Left lung (tissue), 10 donors: ENCODE results near the gene SORL1. TPM values are rescaled to one million over a fixed set of nuclear protein-coding genes. Genes with fewer than 3 reads are reported as not detected.

Experiments
- ATAC-seq: fragments of 200-7000 bp; cut with Tn5 transposase; one replicate; pipeline ENCODE4 v1.9.1; 2020; ENCODE audit warnings: moderate library complexity
- DNase-seq, 4 donors: peaks; one replicate each; pipeline ENCODE4 v3.0.0-alpha.2; 2013 to 2020
- H3K27ac ChIP-seq, 2 donors: fragments of 200-600 bp; sonication (generic) in 1 of 2; one replicate each; pipeline versions ENCODE4 v1.5.0 to v1.8.0; 2020 to 2021
- H3K27me3 ChIP-seq, 2 donors: fragments of 200-600 bp; sonication (generic) in 1 of 2; one replicate each; pipeline versions ENCODE4 v1.5.0 to v1.8.0; 2020 to 2021
- H3K36me3 ChIP-seq, 2 donors: fragments of 200-600 bp; sonication (generic) in 1 of 2; one replicate each; pipeline versions ENCODE4 v1.5.0 to v1.8.0; 2020 to 2021
- H3K4me1 ChIP-seq, 2 donors: fragments of 200-600 bp; one replicate each; pipeline ENCODE4 v1.8.0; 2021
- H3K4me3 ChIP-seq, 2 donors: fragments of 200-600 bp; sonication (generic) in 1 of 2; one replicate each; pipeline versions ENCODE4 v1.5.0 to v1.8.0; 2020 to 2021; ENCODE audit warnings: mild to moderate bottlenecking in 1 of 2
- H3K9me3 ChIP-seq, 2 donors: fragments of 200-600 bp; sonication (generic) in 1 of 2; one replicate each; pipeline versions ENCODE4 v1.5.0 to v1.8.0; 2020 to 2021
- intact Hi-C, 2 donors: fragments of 100-400 bp; cut with DNase I; formaldehyde crosslinking; loops; one replicate each; pipeline versions ENCODE4 v1.11.2 to v1.14.2; 2022
- polyA plus RNA-seq, 6 donors: library from polyadenylated mRNA; unstranded; fragments of 120-200 nt; gene quantifications; one replicate each; pipeline ENCODE4 v1.2.1, GENCODE V29; 2013; ENCODE audit not compliant: insufficient read length in 6 of 6
- total RNA-seq, 2 donors: library from RNA; stranded (reverse); fragmentation: NEBNext Ultra II Directional; extraction: Animal tissue kit (Norgen Biotek cat#: 25700); gene quantifications; one replicate each; pipeline ENCODE4 v1.2.1, GENCODE V29; 2021
- TF ChIP-seq, protein P1 (sequence below), 2 donors: fragments of 200-600 bp; sonication (generic) in 1 of 2; IDR thresholded peaks; one replicate each; pipeline versions ENCODE4 v1.5.0 to v1.8.0; 2021; ENCODE audit warnings: antibody characterized with exemption in 2 of 2
- donor health status: DM: no; HTN: yes; CAD: no.
- donor health status: DM: no; HTN: no; CAD: no.

SORL1 gene
- total and polyA plus RNA-seq, 8 donors = 29.8 to 114 (median 33.4) TPM

DNA sequence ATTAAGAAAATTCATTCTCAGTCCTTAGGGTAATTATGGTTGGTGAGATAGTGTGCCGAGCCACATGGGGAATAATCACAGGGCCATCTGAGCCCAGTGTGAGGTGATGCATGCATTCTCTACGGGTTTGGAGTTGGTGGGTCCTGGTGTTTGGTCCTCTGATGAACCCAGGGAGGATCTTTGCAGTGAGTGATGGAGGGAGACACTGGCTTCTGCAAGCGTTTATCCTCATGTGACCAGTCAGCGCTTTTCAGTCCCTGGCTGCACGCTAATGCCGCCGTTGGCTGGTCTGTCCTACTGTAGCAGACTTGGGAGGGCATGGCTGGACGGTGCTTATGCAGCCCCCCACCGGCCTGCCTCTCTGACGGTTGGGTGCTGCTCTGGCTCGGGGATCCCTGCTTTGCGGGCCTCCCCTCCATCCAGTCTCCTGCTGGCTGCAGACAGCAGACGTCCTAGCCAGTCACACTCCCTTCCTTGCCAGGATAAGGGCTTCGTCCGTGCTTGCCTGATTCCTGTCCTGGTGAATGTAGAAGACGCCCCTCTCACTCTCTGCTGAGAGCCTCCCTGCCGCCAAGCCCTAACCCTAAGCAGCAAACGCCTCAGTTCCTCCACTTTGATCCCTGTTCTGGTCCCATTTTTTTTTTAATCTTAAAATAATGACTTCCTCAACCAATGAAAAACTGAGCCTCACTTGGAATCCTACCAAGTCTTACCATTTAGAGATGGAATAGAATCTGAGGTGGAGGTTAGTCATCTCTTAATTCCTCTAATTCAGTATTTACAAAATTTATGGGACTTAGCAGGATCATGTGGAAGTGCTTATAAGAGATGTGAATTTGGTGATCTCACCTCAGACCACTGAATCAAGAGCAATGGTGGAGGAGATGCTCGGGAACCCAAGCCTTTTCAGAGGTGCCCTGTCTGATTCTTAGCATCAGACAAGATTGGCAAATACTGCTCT is 144.4 kb downstream of the SORL1 start:
- intact Hi-C loops = no loop called here

GRCh38 chr11:121603316-121603715 is 151.2 kb downstream of the SORL1 start:
- TF ChIP-seq, protein P1, sequence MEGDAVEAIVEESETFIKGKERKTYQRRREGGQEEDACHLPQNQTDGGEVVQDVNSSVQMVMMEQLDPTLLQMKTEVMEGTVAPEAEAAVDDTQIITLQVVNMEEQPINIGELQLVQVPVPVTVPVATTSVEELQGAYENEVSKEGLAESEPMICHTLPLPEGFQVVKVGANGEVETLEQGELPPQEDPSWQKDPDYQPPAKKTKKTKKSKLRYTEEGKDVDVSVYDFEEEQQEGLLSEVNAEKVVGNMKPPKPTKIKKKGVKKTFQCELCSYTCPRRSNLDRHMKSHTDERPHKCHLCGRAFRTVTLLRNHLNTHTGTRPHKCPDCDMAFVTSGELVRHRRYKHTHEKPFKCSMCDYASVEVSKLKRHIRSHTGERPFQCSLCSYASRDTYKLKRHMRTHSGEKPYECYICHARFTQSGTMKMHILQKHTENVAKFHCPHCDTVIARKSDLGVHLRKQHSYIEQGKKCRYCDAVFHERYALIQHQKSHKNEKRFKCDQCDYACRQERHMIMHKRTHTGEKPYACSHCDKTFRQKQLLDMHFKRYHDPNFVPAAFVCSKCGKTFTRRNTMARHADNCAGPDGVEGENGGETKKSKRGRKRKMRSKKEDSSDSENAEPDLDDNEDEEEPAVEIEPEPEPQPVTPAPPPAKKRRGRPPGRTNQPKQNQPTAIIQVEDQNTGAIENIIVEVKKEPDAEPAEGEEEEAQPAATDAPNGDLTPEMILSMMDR (IDR thresholded peaks at IDR 0.05) = no peak
- H3K9me3 ChIP-seq = no peaks in the 10 kb centered on the region
- H3K4me1 ChIP-seq = no peaks in the 10 kb centered on the region
- H3K4me3 ChIP-seq = no peak overlapping the region
- intact Hi-C loops = no loop called here
- H3K36me3 ChIP-seq = peaks cover 0 to 72% of the 10 kb centered on the region in 2 donors
- ATAC-seq (no peak), DNase-seq (no peak)
- no peak overlapping the region for H3K27ac ChIP-seq
- H3K27me3 ChIP-seq = no peaks in the 10 kb centered on the region

More for the DNA sequence above, 144.4 kb downstream of the SORL1 start:
- DNase-seq (no peak), ATAC-seq (peak; percentile 4)
- Histone ChIP-seq H3K4me3 (no peak overlapping the region), H3K36me3 (peaks cover 0 to 80% of the 10 kb centered on the region in 2 donors), H3K9me3 (no peaks in the 10 kb centered on the region), H3K27ac (peak overlapping the region in 1 of 2 donors; percentile 28), H3K27me3 (no peaks in the 10 kb centered on the region), H3K4me1 (peaks cover 0 to 3% of the 10 kb centered on the region in 2 donors)
- TF ChIP-seq, protein P1 (IDR thresholded peaks at IDR 0.05) = no peak

DNA sequence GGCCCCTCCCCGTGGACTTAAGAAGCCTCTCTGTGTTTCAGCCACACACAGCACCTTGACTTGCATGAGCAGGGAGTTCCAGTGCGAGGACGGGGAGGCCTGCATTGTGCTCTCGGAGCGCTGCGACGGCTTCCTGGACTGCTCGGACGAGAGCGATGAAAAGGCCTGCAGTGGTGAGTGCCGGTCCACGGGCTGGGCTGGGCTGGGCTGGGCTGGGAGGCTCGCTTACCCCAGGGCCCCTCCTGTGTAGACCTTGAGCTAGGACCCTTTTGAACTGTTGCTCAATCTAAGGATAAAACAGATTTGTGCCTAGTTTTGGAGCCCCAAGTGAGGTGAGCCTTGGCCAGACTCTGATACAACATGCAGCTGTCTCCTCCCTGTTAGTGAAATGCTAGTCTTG is 152.0 kb downstream of the SORL1 start:
- H3K36me3 ChIP-seq = peaks cover 0 to 72% of the 10 kb centered on the region in 2 donors
- intact Hi-C loops = no loop called here

DNA sequence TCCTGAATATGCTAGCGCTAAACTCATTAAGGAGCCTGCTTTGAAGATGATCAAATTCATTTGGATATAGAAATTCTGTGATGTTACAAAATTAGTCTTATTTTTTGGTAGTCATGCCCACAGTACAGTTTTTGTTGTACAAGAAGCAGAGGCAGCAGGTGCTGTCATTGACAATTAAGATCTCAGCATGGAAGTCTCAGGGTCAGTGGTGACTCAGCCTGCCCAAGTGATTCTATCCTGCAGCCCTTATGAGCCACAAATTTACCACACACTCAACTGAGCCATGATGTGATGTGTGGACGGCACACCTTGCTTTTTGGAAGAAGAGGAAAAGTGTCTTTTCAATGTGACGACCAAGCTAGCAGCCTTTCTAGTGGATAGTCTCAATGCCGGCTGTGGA is 154.2 kb downstream of the SORL1 start:
- Histone ChIP-seq H3K27me3 (no peaks in the 10 kb centered on the region), H3K36me3 (peaks cover 0 to 87% of the 10 kb centered on the region in 2 donors), H3K9me3 (no peaks in the 10 kb centered on the region), H3K27ac (no peak overlapping the region), H3K4me1 (no peaks in the 10 kb centered on the region), H3K4me3 (no peak overlapping the region)
- TF ChIP-seq, protein P1 (IDR thresholded peaks at IDR 0.05) = no peak
- DNase-seq (no peak), ATAC-seq (no peak)
- intact Hi-C loops = no loop called here

More for the DNA sequence above, 152.0 kb downstream of the SORL1 start:
- Histone ChIP-seq H3K4me1 (no peaks in the 10 kb centered on the region), H3K27ac (no peak overlapping the region), H3K4me3 (no peak overlapping the region), H3K27me3 (no peaks in the 10 kb centered on the region), H3K9me3 (no peaks in the 10 kb centered on the region)
- DNase-seq = no peak
- TF ChIP-seq, protein P1 (IDR thresholded peaks at IDR 0.05) = no peak
- no peak for ATAC-seq

GRCh38 chr11:121607341-121607740 is 155.2 kb downstream of the SORL1 start:
- Histone ChIP-seq H3K27ac (no peak overlapping the region), H3K27me3 (no peaks in the 10 kb centered on the region), H3K4me3 (no peak overlapping the region), H3K9me3 (no peaks in the 10 kb centered on the region), H3K36me3 (peaks cover 0 to 96% of the 10 kb centered on the region in 2 donors), H3K4me1 (no peaks in the 10 kb centered on the region)
- TF ChIP-seq, protein P1 (IDR thresholded peaks at IDR 0.05) = no peak
- intact Hi-C loops = no loop called here
- DNase-seq (no peak), ATAC-seq (no peak)
